T-helper 1 cell treated with Interleukin-12 subunit alpha and Interleukin-12 subunit beta and Interleukin-4 antibody, amounts not matched to agents 30 μg/mL and 1 μg/mL, for 36 hours (primary cell): Measurements from ENCODE around the gene TGFBI.

Experiments used
- H3K27ac Mint-ChIP-seq: one replicate; pipeline ENCODE4 v1.8.0; 2021; ENCODE audit warnings: mild to moderate bottlenecking, mixed read lengths
- H3K27me3 Mint-ChIP-seq: one replicate; pipeline ENCODE4 v1.8.0; 2021; ENCODE audit warnings: low read depth, mixed read lengths
- H3K36me3 Mint-ChIP-seq: one replicate; pipeline ENCODE4 v1.8.0; 2021; ENCODE audit warnings: low read depth, mixed read lengths
- H3K4me1 Mint-ChIP-seq: one replicate; pipeline ENCODE4 v1.8.0; 2021; ENCODE audit warnings: low read depth, mixed read lengths
- H3K4me3 Mint-ChIP-seq: one replicate; pipeline ENCODE4 v1.8.0; 2021; ENCODE audit warnings: mild to moderate bottlenecking, moderate library complexity, mixed read lengths
- H3K9me3 Mint-ChIP-seq: one replicate; pipeline ENCODE4 v1.8.0; 2021; ENCODE audit warnings: mixed read lengths

Gene TGFBI

GRCh38 chr5:136028782-136029742, at the start of gene TGFBI:
Gene TGFBI (plus strand): TSS chr5:136028988. CDS start chr5:136029056, 68 bp downstream.
- H3K4me1 Mint-ChIP-seq, result no peaks in the 10 kb centered on the region
- H3K36me3 Mint-ChIP-seq, result no peaks in the 10 kb centered on the region
- H3K4me3 Mint-ChIP-seq, result no peak within 1 kb of the TSS
- peaks cover 23% of the 10 kb centered on the region for H3K27me3 Mint-ChIP-seq
- no peaks in the 10 kb centered on the region for H3K9me3 Mint-ChIP-seq
- no peak within 1 kb of the TSS for H3K27ac Mint-ChIP-seq

- H3K4me1 Mint-ChIP-seq, result no peaks in the 10 kb centered on the region
- peaks cover 34% of the 10 kb centered on the region for H3K27me3 Mint-ChIP-seq
- no peaks in the 10 kb centered on the region for H3K9me3 Mint-ChIP-seq
- H3K27ac Mint-ChIP-seq, result no peak overlapping the region
- H3K36me3 Mint-ChIP-seq, result no peaks in the 10 kb centered on the region
- no peak overlapping the region for H3K4me3 Mint-ChIP-seq
These were observed 49.8 kb upstream of the TGFBI start for GRCh38 chr5:135978993-135979392.

- no peaks in the 10 kb centered on the region for H3K9me3 Mint-ChIP-seq
- no peaks in the 10 kb centered on the region for H3K4me1 Mint-ChIP-seq
- no peak overlapping the region for H3K4me3 Mint-ChIP-seq
- no peak overlapping the region for H3K27ac Mint-ChIP-seq
- H3K27me3 Mint-ChIP-seq, result peaks cover 29% of the 10 kb centered on the region
- no peaks in the 10 kb centered on the region for H3K36me3 Mint-ChIP-seq
These were observed 49.3 kb upstream of the TGFBI start for GRCh38 chr5:135979510-135979909.

- Mint-ChIP-seq H3K36me3 (no peaks in the 10 kb centered on the region), H3K27ac (no peak overlapping the region), H3K9me3 (no peaks in the 10 kb centered on the region), H3K27me3 (peaks cover 22% of the 10 kb centered on the region), H3K4me3 (no peak overlapping the region), H3K4me1 (no peaks in the 10 kb centered on the region)
These were observed 48.2 kb upstream of the TGFBI start for GRCh38 chr5:135980620-135981019.

GRCh38 chr5:135985951-135986350, 42.8 kb upstream of the TGFBI start:
- Mint-ChIP-seq H3K9me3 (no peaks in the 10 kb centered on the region), H3K27me3 (no peaks in the 10 kb centered on the region), H3K36me3 (no peaks in the 10 kb centered on the region), H3K4me1 (no peaks in the 10 kb centered on the region), H3K27ac (no peak overlapping the region), H3K4me3 (no peak overlapping the region)

- Mint-ChIP-seq H3K27ac (no peak overlapping the region), H3K27me3 (no peaks in the 10 kb centered on the region), H3K4me3 (no peak overlapping the region), H3K36me3 (no peaks in the 10 kb centered on the region), H3K4me1 (no peaks in the 10 kb centered on the region), H3K9me3 (no peaks in the 10 kb centered on the region)
These were observed 42.4 kb upstream of the TGFBI start for GRCh38 chr5:135986401-135986800.

- no peak overlapping the region for H3K4me3 Mint-ChIP-seq
- no peaks in the 10 kb centered on the region for H3K9me3 Mint-ChIP-seq
- H3K36me3 Mint-ChIP-seq, result no peaks in the 10 kb centered on the region
- H3K27me3 Mint-ChIP-seq, result no peaks in the 10 kb centered on the region
- H3K27ac Mint-ChIP-seq, result no peak overlapping the region
- H3K4me1 Mint-ChIP-seq, result no peaks in the 10 kb centered on the region
These were observed 41.8 kb upstream of the TGFBI start for GRCh38 chr5:135986891-135987401.

GRCh38 chr5:135988546-135988945, 40.2 kb upstream of the TGFBI start:
- H3K9me3 Mint-ChIP-seq, result no peaks in the 10 kb centered on the region
- no peaks in the 10 kb centered on the region for H3K36me3 Mint-ChIP-seq
- no peaks in the 10 kb centered on the region for H3K27me3 Mint-ChIP-seq
- no peak overlapping the region for H3K27ac Mint-ChIP-seq
- no peak overlapping the region for H3K4me3 Mint-ChIP-seq
- H3K4me1 Mint-ChIP-seq, result no peaks in the 10 kb centered on the region

GRCh38 chr5:135989686-135990085, 39.1 kb upstream of the TGFBI start:
- Mint-ChIP-seq H3K4me3 (no peak overlapping the region), H3K27me3 (no peaks in the 10 kb centered on the region), H3K9me3 (no peaks in the 10 kb centered on the region), H3K27ac (no peak overlapping the region), H3K36me3 (no peaks in the 10 kb centered on the region), H3K4me1 (no peaks in the 10 kb centered on the region)

GRCh38 chr5:135990528-135991255, 38.1 kb upstream of the TGFBI start:
- H3K27ac Mint-ChIP-seq, result no peak overlapping the region
- H3K27me3 Mint-ChIP-seq, result no peaks in the 10 kb centered on the region

GRCh38 chr5:135991429-135991828, 37.4 kb upstream of the TGFBI start:
- Mint-ChIP-seq H3K9me3 (no peaks in the 10 kb centered on the region), H3K4me3 (no peak overlapping the region)

More at GRCh38 chr5:135990528-135991255, 38.1 kb upstream of the TGFBI start:
- H3K36me3 Mint-ChIP-seq, result no peaks in the 10 kb centered on the region
- H3K9me3 Mint-ChIP-seq, result no peaks in the 10 kb centered on the region
- H3K4me3 Mint-ChIP-seq, result no peak overlapping the region
- H3K4me1 Mint-ChIP-seq, result no peaks in the 10 kb centered on the region

GRCh38 chr5:135993335-135993879, 35.4 kb upstream of the TGFBI start:
- no peaks in the 10 kb centered on the region for H3K36me3 Mint-ChIP-seq
- no peak overlapping the region for H3K4me3 Mint-ChIP-seq
- H3K9me3 Mint-ChIP-seq, result no peaks in the 10 kb centered on the region
- no peak overlapping the region for H3K27ac Mint-ChIP-seq
- H3K4me1 Mint-ChIP-seq, result no peaks in the 10 kb centered on the region
- peaks cover 8% of the 10 kb centered on the region for H3K27me3 Mint-ChIP-seq

More at GRCh38 chr5:135991429-135991828, 37.4 kb upstream of the TGFBI start:
- no peaks in the 10 kb centered on the region for H3K4me1 Mint-ChIP-seq
- no peak overlapping the region for H3K27ac Mint-ChIP-seq
- H3K27me3 Mint-ChIP-seq, result no peaks in the 10 kb centered on the region
- no peaks in the 10 kb centered on the region for H3K36me3 Mint-ChIP-seq

GRCh38 chr5:135993880-135994636, 34.7 kb upstream of the TGFBI start:
- peaks cover 8% of the 10 kb centered on the region for H3K27me3 Mint-ChIP-seq
- no peak overlapping the region for H3K4me3 Mint-ChIP-seq
- no peaks in the 10 kb centered on the region for H3K9me3 Mint-ChIP-seq
- H3K4me1 Mint-ChIP-seq, result no peaks in the 10 kb centered on the region
- no peak overlapping the region for H3K27ac Mint-ChIP-seq
- H3K36me3 Mint-ChIP-seq, result no peaks in the 10 kb centered on the region

GRCh38 chr5:135995976-135996375, 32.8 kb upstream of the TGFBI start:
- Mint-ChIP-seq H3K9me3 (no peaks in the 10 kb centered on the region), H3K4me3 (no peak overlapping the region), H3K36me3 (no peaks in the 10 kb centered on the region), H3K27ac (no peak overlapping the region), H3K27me3 (peaks cover 8% of the 10 kb centered on the region), H3K4me1 (no peaks in the 10 kb centered on the region)
